GM18498 (cell line): ENCODE data around the gene VIPR2.
"Not testable (repeated sequence)": the region's sequence is repeated elsewhere in the genome, so short reads cannot be mapped to it uniquely, and the experiment has no call there.

Experiments used
- ATAC-seq: cut with Tn5 transposase; IDR thresholded peaks from one replicate; pipeline ENCODE4 v1.9.1; 2021; ENCODE audit warnings: mild to moderate bottlenecking, moderate library complexity; ENCODE audit not compliant: unreplicated experiment

The VIPR2 gene

GRCh38 chr7:159094023-159094740, 50.5 kb downstream of the VIPR2 start:
- no peak for ATAC-seq

- no peak for ATAC-seq
These were observed 51.2 kb downstream of the VIPR2 start for GRCh38 chr7:159093351-159093971.

- no peak for ATAC-seq
These were observed 52.0 kb downstream of the VIPR2 start for GRCh38 chr7:159092701-159093121.

- ATAC-seq: no peak
These were observed 52.9 kb downstream of the VIPR2 start for GRCh38 chr7:159091480-159092475.

- ATAC-seq: no peak
These were observed 53.6 kb downstream of the VIPR2 start for GRCh38 chr7:159091041-159091440.

GRCh38 chr7:159088016-159088865, 56.4 kb downstream of the VIPR2 start:
- no peak for ATAC-seq

- ATAC-seq: no peak
These were observed 58.3 kb downstream of the VIPR2 start for GRCh38 chr7:159086301-159086925.

GRCh38 chr7:159084069-159084801, 60.4 kb downstream of the VIPR2 start:
- no peak for ATAC-seq

- no peak for ATAC-seq
These were observed 61.0 kb downstream of the VIPR2 start for GRCh38 chr7:159083698-159084068.

- ATAC-seq: no peak
These were observed 61.5 kb downstream of the VIPR2 start for GRCh38 chr7:159083001-159083697.

GRCh38 chr7:159082075-159082474, 62.6 kb downstream of the VIPR2 start:
- not testable (repeated sequence) for ATAC-seq

- ATAC-seq: no peak
These were observed 65.8 kb downstream of the VIPR2 start for GRCh38 chr7:159078911-159079270.

GRCh38 chr7:159078193-159078910, 66.3 kb downstream of the VIPR2 start:
- ATAC-seq: no peak

GRCh38 chr7:159076333-159076732, 68.3 kb downstream of the VIPR2 start:
- ATAC-seq: no peak

GRCh38 chr7:159075563-159076238, 69.0 kb downstream of the VIPR2 start:
- ATAC-seq: no peak

GRCh38 chr7:159071260-159071659, 73.4 kb downstream of the VIPR2 start:
- ATAC-seq: no peak

- no peak for ATAC-seq
These were observed 74.1 kb downstream of the VIPR2 start for GRCh38 chr7:159070431-159071148.
